HT-29 (cell line): ENCODE data around the gene C10orf143. TPM values are rescaled to one million over a fixed set of nuclear protein-coding genes. Genes with fewer than 3 reads are reported as not detected.
A peak's percentile ranks its signal among the peaks of the same experiment; 100 is the strongest.
"Not testable (repeated sequence)": the region's sequence is repeated elsewhere in the genome, so short reads cannot be mapped to it uniquely, and the experiment has no call there.

Experiments used
- DNase-seq: peaks from one replicate; pipeline ENCODE4 v3.0.0-alpha.2; 2015; ENCODE audit warnings: low spot score
- total RNA-seq: library from RNA; depleted of rRNA; stranded (reverse); fragments of >200 nt; shearing (Covaris generic); gene quantifications from 2 replicates; pipeline ENCODE4 v1.2.3, GENCODE V29; 2014

C10orf143 gene
- total RNA-seq, 1 experiment from 2014 or later, result not detected

- no peak for DNase-seq
Observed at GRCh38 chr10:130036296-130037065, 74.1 kb downstream of the C10orf143 start.

- no peak for DNase-seq
Observed at GRCh38 chr10:130029209-130029608, 81.4 kb downstream of the C10orf143 start.

GRCh38 chr10:130028465-130028819, 82.2 kb downstream of the C10orf143 start:
- no peak for DNase-seq

- no peak for DNase-seq
Observed at GRCh38 chr10:130027716-130028464, 82.7 kb downstream of the C10orf143 start.

GRCh38 chr10:130026670-130027456, 83.8 kb downstream of the C10orf143 start:
- no peak for DNase-seq

DNA sequence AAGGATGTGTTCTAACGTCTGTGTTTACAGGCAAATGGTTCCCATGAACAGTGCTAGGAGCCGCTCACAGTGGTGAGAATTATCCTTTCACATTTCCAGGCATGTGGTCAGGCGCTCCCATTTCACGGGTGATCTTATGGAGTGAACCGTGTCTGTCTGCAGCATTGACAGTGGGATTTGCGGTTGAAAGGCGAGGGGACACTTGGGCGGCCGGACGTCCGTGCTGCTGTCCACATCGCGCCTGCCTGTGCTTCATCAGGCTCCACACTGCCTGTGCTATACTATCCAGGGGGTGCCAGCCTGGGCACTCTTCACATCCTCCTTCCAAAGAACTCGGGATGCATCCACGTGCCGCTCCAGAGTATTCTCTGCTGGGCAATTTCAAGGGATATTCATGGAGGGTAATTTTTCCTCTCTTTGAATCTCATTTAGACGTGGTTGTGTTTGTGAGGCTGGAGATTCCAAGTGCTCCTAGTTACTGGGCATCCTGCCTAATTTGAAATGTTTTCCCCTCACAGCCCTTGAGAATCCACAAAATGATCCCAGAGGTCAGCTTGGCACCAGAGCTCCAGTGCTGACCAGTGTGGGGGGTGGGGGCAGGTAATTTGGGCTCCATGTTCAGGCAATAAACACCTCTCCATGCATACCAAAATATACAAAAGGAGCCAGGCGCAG, 84.7 kb downstream of the C10orf143 start:
- DNase-seq, result no peak

DNA sequence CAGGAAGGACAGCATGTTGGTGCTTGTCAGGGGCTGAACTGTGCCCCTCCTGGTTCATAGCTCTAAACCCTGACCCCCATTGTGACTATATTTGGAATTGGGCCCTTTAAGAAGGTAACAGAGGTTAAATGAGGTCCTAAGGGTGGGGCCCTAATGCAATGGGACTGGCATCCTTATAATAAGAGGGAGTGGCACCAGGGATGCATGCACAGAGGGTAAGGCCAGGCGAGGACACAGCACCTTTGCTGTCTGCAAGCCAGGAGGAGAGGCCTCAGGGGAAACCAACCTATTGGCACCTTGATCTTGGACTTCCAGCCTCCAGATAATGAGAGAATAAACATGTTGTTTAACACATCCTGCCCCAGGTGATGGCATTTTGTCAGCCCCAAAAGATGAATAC, 85.3 kb downstream of the C10orf143 start:
- no peak for DNase-seq

GRCh38 chr10:130024779-130025325, 85.8 kb downstream of the C10orf143 start:
- DNase-seq, result no peak

DNA sequence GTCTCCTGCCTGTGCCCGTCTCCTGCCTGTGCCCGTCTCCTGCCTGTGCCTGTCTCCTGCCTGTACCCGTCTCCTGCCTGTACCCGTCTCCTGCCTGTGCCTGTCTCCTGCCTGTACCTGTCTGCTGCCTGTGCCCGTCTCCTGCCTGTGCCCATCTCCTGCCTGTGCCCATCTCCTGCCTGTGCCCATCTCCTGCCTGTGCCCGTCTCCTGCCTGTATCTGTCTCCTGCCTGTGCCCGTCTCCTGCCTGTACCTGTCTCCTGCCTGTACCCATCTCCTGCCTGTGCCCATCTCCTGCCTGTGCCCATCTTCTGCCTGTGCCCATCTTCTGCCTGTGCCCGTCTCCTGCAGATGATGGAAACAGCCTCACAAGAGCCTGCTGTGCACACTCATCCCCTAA, 86.3 kb downstream of the C10orf143 start:
- not testable (repeated sequence) for DNase-seq

- no peak for DNase-seq
Observed at GRCh38 chr10:130023454-130024230, 87.0 kb downstream of the C10orf143 start.

- DNase-seq, result no peak
Observed at GRCh38 chr10:130022511-130023299, 87.9 kb downstream of the C10orf143 start.

GRCh38 chr10:130022086-130022485, 88.5 kb downstream of the C10orf143 start:
- DNase-seq, result no peak

GRCh38 chr10:130021383-130021950, 89.2 kb downstream of the C10orf143 start:
- DNase-seq, result no peak

- no peak for DNase-seq
Observed at GRCh38 chr10:130020651-130021382, 89.8 kb downstream of the C10orf143 start.

DNA sequence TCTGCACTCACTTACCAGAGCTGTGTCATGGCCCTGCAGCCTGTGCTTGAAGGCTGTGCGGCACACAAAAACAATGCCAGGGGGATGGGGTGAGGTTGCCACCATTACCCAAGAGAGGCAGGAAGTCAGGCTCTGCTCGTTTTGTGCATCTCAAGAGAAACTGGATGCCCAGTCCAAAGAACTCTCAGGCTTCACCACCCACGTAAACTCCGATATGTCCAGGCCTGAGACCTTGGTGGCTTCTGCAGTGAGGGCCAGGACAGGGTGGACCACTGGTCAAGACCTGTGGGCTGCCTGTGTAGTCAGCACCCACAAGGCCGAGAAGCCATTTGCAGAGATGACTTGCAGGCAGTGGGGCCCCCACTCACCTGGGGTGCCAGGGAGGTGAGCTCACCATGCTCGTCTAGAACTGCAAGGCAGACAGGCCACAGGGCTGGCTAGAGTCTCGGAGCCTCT, 91.9 kb downstream of the C10orf143 start:
- DNase-seq, result no peak

- peak; percentile 4 for DNase-seq
Observed at GRCh38 chr10:130018265-130018664, 92.4 kb downstream of the C10orf143 start.

GRCh38 chr10:130017631-130018022, 93.0 kb downstream of the C10orf143 start:
- DNase-seq, result no peak

GRCh38 chr10:130016993-130017630, 93.5 kb downstream of the C10orf143 start:
- no peak for DNase-seq
